Fibroblast of skin of back (primary cell): ENCODE results near the gene HNRNPA3. TPM values are rescaled to one million over a fixed set of nuclear protein-coding genes. Genes with fewer than 3 reads are reported as not detected.
"Not testable (repeated sequence)": the region's sequence is repeated elsewhere in the genome, so short reads cannot be mapped to it uniquely, and the experiment has no call there.

Experiments
- DNase-seq: peaks from one replicate; pipeline ENCODE4 v3.0.0-alpha.2; 2013
- polyA plus RNA-seq, 2 experiments: library from polyadenylated mRNA; unstranded; fragments of 120-200 nt; gene quantifications; one replicate each; pipeline ENCODE4 v1.2.1, GENCODE V29; 2013; ENCODE audit not compliant: insufficient read length in 2 of 2

Gene HNRNPA3
- polyA plus RNA-seq (2013, experiment 1 of 2; ENCODE audit: insufficient read length), result 379 TPM
- 257 TPM for polyA plus RNA-seq (2013, experiment 2 of 2; ENCODE audit: insufficient read length)

DNA sequence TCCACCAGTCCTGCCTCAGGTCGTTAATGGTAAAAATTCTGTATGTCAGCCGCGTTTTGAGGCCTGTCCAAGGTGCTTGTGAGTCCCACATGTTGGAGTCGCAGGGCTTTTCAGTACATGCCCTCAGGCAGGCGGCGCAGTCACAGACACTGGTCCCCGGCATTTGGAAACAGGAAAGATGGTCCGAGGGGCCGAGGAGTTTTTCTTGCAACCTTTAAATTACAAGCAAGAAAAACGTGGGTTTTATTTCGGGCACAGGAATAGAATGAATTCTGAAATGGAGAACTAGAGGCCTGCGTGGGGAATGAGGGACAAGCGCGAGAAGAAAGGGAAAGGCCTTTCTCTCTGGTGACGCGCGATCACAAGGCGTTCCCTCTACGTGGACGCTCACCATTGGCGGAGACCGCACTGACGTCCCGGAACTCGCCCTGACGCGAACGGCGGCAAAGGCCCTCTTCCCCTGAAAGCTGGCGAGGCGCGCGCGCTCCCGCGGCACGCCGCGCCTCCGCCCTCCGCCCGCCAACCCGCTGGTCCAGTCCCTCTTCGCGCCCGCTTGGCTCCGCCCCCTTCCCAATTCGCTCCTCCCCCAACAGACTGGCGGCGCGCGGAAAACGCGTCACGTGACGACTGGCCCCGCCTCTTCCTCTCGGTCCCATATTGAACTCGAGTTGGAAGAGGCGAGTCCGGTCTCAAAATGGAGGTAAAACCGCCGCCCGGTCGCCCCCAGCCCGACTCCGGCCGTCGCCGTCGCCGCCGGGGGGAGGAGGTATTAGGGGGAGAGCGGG, at the start of gene HNRNPA3:
TSS of gene HNRNPA3 (plus strand) at position 689 of the 785 bp plus-strand sequence. CDS start at position 695, 6 bp downstream.
- DNase-seq, result peak; percentile 98

DNA sequence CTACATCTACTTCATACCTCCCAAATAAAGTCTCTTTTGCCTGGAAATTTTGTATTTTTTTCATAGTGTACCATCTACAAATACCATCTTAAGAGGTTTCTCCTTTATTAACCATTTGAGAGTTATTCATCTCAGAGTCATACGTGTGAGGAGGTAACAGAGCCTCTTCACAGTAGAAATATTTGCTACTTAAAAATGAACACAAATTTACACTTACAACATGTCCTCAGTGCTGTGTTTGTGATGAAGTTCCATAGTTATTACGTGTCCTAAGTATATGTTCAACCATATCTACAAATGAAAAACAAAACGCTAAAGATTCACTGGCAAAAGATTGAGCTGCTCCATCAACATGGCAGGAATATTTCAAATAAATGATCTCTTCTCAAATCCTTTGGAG, 48.5 kb upstream of the HNRNPA3 start:
- DNase-seq, result no peak

DNA sequence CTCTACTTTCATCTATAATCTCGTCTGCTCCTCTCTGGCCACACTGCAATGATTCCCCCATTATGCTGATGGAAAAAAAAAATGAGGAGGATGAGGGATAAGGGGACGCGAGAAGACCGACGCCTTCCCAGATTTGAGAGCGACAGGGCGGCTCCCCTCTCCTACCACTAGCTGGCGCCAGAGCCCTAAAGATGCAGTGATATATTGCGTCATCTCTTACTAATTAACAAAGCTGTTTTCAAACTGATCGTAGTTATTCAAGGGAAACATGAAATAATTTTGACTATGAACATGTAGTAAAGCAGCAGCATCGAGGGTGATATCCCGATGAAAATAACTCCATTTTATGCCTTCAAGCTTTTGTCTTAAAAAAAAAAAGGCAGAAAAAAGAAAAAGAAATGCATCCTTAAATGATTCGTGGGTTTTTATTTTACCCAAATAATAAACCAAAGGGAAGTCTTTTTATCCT, 48.0 kb upstream of the HNRNPA3 start:
- peak; percentile 77 for DNase-seq

DNA sequence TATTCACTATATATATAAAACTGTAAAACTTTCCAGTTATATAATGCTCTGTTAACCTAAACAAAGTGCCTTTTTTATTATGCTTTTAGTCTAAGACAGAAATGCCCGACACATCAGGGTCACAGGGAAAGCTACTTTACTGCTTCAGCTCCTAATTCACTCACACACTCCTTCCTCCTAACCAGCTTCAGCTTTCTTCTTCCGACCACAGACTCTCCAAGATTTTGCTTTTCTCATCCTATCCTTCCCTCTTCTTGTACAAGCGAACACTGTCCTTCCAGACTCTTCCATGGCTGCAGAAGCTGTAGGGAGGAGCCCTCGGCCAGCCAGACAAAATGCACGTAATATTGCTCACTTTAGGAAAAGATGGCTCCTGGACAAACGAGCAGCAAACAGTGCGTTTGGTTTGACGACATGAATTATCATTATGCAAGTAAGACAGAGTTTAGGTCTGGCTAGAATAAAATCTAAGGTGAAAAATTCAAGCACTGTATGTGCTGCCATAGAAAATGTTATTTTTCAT, 47.5 kb upstream of the HNRNPA3 start:
- peak; percentile 35 for DNase-seq

DNA sequence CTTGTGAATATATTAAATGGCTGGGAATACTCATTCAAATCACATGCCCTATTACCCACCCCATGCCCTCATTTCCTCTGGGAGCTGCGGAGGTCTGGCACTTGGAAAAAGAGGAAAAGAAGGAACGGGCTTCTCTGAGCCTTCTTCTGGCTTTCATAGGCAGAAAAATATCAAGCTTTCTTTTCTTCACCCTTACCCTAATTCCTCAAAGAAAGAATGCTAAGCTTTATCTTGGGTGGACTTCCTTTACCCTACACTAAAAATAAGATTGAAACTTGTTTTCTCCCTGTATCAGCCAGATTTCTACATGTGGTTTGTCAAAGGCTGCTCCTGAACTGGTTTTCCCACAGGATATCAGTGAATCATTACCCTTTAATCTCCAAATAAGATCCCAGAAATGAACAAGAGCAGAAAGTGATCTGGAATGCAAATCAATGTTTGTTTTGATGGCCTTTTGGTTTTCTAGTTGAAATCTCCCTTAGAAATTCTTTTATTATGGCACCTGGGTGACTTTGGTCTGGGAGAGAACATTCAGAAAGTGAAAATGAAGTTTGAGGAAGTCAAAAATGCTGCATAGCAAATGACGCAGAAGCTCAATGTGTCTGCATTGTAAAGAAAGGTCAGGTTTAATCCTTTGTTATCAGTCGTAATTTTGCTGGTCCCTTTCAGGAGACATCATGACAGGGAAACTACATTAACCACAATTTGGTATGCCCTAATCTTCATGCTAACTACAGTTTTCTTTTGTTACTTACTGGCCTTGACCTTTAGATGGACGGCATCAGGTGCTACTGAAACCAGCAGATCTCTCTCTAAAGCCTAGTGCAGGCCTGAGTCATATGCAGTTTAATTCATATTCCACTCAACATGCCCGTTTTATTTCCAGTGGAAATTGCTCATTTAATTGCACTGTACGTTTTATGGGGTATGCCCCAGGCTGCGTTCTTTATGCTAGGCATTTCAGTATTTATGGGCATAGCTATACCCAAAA, 46.6 kb upstream of the HNRNPA3 start:
- DNase-seq, result peak; percentile 39

DNA sequence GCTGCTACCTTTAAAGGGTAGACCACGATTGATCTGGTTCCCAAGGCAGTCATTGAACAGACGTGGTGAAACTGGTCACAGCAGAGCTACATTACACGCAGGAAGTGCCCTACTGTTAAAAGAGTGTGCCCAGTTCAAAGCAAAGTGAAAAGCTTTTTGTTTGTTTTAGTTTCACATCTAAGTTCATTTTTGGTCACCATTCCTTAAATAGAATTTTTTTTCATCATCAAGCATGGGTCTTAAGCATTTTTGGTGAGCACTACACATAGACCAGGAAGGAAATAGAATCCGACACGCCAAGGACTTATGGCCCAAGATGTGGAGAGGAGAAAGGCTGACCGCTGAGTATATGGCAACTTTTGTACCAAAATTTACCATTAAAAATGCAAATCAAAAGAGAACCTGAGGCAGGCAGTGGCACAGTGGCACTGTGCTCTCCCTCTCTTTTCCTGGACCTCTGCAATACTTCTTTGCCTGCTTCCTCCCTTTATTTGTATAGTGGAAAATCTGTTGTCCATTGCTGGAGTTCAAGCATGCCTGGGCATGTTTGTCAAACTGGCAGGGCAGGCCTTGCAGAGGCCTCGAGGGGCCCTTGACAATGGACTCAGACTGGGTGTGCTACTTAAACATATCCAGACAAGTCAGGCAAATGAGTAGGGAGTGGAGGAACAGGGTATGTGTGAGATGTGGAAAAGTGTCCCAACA, 42.6 kb upstream of the HNRNPA3 start:
- DNase-seq, result peak; percentile 12

DNA sequence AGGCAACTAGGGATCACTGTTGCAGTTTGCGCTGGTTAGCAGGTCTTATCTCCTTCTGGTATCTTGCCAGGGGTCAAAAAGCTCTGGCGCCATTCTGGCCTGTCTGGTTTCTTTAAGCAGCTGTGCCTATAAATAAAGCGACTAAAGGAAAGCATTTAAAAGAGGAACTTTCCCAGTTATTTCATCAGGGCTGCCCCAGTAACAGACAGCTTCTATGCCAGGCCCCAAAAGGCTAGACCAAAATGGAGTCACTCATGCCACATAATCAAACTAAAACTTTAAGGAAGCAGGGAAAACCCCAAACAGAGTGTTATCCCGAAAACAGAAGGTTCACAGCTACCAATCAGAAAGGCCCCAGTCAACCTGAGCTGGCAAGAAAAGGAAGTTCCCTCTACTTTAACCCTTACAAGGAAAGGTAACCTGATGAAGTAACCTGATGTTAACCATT, 41.2 kb upstream of the HNRNPA3 start:
- no peak for DNase-seq

DNA sequence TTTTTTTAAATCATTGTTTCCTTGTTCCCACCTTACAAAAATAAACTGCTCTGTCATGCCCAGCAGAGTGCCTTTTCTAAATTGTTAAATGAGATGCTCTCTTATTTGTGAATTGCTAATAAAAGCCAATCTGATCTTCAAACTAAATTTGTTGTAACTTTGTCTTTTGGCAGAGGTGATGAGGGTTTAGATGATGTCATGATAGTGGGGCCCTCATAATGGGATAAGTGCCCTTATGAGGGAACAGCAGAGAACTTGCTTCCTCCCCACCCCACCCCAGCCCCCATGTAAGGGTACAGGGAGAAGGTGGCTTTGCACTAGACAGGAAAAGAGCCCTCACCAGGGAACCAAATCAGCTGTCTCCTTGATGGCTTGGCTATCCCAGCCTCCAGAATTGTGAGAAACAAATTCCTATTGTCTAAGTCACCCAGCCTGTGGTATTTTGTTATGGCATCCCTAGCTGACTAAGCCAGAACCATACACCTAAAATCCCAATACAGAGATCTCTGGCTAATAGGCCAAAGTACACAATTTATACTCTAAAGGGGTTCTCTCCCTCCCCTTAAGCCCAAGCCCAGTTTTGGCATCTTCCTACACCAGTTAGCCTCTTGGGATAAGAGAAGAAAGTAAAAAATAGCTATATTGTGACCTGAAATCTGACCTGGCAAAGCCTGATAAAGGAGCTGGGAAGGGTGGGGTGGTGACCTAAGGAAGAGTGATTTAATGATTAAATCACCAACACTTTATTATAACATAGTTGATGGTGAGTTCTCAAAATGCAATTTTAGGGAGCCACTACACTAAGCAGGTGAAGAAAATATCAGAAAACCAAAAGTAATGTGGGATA, 40.3 kb upstream of the HNRNPA3 start:
- peak; percentile 90 for DNase-seq

DNA sequence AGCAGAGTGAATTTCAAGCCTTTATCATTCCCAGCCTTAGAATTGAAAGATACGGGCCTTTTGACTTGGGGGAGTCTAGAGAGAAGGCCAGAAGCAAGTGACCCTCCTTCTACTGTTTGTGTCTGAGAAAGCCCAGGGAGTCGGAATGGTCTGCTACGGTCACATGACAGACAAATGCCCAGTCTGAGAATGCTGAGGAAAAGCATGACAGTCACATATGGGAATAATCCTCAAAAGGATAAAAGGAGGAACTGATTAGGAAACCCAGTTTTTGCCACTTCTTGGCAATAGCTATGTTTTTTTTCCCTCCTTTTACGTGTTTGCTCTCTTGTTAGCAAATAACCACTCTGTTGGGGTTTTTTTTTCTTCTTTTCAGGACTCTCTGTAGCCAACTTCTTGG, 38.1 kb upstream of the HNRNPA3 start:
- DNase-seq, result no peak

DNA sequence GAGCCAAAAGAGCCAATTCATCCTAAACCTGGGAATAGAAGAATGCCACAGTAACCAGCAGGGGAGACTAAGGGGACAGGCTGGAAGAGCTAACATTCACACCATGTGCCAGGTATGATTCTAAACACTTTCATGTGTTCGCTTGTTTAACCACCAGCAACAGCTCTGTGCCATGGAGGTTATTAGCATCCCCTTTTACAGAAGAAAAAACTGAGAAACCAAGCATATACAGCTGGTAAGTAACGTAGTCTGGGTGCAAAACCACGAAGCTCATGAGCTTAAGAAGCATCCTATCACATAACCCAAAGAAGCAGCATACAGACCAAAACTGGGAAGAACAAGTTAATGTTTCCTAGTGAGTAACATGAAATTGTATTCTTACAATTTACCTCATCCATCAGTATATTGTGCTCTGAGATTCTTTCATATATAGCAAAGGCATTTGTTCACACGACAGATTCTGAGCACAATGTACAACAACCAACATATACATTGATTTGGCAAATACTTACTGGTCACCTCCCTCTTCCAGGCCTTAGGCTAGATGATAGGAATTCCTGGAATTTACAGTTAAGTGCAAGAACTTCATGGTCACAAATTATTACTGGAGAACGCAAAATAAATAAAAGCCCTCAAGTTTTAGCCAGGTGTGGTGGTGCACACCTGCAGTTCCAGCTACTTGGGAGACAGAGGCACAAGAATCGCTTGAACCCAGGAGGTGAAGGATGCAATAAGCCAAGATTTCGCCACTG, 36.5 kb upstream of the HNRNPA3 start:
- DNase-seq, result no peak

DNA sequence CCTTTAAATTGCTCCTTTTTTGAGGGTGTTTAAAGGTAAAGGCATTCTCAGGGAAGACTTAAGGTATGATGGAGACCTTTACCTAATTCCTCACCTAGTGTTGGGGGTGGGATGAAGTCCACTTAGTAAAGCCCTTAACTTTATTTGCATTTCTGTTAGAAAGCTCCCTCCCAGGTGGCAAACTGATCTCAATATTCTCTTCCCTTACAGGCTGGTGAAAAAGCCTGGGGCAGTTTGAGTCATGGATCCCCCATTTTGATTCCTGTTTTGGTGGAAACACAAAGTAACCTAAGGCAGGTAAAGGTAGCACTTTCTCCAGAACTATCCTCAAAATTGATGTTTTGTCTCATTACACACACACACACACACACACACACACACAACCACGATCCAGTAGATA, 33.8 kb upstream of the HNRNPA3 start:
- no peak for DNase-seq

DNA sequence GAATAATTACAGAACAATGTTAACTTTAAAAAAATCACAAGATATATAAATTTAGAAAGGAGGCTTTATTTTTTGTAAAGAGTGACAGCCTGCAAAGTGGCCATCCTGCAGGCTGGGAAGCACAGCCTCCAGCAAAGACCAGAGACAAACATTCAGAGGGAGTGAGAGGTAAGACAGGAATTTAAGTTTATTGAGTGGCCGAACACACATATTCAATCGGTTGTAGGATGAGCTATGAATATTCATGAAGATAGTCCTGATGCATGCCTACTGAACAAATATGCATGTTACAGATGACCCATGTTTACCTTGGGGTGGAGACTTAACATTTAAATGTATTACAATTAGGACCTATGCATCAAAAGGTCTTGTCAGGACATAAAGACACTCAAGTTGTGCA, 33.4 kb upstream of the HNRNPA3 start:
- no peak for DNase-seq

DNA sequence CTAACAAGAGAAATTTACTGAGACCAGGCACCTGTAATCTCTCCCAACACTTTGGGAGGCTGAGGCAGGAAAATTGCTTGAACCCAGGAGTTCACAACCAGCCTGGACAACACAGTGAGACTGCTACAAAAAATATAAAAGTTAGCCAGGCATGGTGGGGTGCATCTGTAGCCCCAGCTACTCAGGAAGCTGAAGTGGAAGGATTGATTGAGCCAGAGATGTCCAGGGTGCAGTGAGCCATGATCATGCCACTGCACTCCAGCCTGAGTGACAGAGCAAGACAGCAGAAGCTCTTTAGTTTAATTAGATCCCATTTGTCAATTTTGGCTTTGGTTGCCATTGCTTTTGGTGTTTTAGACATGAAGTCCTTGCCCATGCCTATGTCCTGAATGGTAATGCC, 32.9 kb upstream of the HNRNPA3 start:
- DNase-seq, result not testable (repeated sequence)

DNA sequence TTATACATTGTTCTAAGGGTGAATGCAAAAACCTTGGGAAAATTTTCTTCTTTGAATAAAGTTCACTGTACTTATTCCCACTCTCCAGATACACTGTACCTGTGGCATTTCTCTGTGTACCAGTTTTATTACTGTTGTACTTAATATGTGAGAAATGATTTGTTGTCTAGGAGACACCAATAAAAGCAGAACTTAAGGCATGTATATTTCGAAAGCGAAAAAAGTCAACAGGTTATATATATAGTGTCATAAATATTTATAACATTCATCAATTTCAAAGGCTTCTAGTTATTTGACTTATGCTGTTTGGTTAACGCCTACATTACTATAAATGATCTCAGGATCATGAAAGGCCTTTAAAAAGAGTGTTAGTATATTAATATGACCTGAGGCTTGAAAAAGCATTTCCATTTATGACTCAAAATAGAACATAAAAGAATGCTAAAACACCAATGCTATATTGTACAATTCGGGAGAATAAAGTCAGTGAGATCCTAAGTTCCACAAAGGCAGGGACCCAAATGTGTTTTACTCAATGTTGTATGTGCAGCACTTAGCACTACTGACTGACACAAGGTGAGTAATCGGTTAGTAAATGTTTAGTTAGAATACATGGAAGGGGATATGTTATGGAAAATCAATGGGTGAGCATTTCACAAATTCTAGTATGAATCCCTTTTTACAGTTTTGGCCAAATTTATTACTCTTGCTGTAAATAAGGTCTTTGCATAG, 32.2 kb upstream of the HNRNPA3 start:
- DNase-seq, result no peak

DNA sequence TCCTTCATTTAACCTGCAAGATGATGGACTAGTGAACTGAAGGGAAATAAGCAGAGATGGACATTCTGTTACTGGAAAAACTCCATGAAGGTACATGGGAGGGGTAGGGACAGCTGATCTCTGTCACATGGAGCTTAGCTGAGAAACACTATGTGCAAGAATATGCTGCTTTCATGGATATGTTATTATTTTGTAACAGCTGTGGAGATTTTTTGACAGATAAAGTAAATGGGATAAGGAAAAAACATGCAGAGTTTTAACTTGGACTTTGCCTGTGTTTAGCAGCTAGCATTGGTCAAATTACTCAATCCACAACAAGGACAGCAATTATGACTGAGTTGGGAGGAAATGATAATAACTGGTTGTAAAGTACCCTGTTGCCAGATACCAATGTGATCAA, 28.7 kb upstream of the HNRNPA3 start:
- no peak for DNase-seq

DNA sequence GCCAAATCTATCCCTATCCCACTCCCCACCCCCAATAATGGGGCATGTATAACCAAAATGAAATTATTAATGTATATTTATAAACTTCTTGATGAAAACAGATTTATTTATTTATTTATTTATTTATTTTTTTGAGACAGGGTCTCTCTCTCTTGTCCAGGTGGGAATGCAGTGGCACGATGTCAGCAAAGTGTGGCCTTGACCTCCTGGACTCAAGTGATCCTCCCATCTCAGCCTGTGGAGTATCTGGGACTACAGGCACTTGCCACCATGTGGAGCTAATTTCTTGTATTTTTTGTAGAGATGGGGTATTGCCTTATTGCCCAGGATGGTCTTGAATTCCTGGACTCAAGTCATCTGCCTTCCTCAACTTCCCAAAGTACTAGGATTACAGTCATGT, 28.0 kb upstream of the HNRNPA3 start:
- no peak for DNase-seq

DNA sequence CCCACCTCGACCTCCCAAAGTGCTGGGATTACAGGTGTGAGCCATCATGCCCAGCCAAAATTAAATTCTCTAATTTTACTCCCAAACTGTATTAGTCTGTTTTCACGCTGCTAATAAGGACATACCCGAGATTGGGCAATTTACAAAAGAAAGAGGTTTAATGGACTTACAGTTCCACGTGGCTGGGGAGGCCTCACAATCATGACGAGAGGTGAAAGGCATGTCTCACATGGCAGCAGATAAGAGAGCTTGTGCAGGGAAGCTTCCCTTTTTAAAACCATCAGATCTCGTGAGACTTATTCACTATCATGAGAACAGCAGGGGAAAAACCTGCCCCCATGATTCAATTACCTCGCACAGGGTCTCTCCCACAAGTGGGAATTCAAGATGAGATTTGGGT, 26.6 kb upstream of the HNRNPA3 start:
- DNase-seq, result not testable (repeated sequence)

DNA sequence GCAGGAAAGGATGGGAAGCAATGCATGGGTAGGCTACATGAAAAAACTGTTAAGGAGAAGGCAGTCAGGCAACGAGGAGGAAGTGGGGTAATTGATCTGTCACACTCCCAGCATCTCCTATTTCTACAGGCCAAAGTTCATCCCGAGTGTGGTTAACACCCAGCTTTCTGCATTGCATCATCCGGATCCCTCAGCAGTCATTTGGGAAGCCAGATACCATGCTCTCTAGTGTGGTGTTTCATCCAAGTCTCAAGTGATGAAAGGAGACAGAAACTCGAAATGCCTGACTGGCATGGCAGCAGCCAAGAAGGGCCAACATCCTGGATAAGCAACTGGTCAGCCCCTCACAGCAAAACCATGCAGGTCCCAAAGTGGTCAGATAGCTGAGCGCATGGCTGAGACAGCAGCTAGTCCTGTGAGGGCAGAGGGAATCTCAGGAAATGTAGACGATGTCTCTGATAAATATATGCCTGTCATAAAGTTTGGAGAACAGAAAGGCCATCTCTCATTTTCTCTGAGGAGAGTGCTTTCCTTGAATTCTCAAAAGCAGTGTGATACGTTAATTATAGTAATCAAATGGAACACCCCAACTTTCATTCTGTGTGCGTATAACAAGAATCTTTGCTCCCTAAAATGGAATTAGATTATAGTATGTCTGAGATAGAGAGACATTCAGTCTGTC, 24.8 kb upstream of the HNRNPA3 start:
- peak; percentile 50 for DNase-seq
